ENCODE results near the gene DMWD.
A peak's percentile ranks its signal among the peaks of the same experiment; 100 is the strongest.
"Not testable (repeated sequence)": the region's sequence is repeated elsewhere in the genome, so short reads cannot be mapped to it uniquely, and the experiment has no call there.

Gene DMWD

GRCh38 chr19:45815481-45816216 lies 23.0 kb upstream of the DMWD start:
- no peak for DNase-seq

GRCh38 chr19:45814851-45815480 lies 22.3 kb upstream of the DMWD start, which contains the start of gene RSPH6A:
RSPH6A (minus strand) TSS chr19:45815308; CDS start chr19:45815176, 132 bp downstream.
- no peak for DNase-seq

GRCh38 chr19:45814166-45814780 lies 21.6 kb upstream of the DMWD start:
- no peak for DNase-seq

DNA sequence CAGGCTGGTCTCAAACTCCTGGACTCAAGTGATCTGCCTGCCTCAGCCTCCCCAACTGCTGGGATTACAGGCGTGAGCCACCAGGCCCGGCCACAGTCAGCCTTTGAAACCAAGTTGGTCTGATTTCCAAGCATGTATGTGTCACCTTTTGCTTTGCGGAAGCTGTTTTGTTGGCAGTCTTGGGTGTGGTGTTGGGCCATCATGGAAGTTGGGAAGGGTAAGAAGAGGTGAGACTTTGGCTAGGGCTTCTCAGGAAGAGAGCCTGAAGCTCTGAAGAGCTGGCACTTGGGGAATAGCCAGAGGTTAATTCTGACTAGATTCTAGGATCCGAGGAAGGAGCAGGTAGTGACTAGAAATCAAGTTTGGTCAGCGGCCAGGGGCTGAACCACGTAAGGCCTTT lies 19.7 kb upstream of the DMWD start:
- no peak for DNase-seq

DNA sequence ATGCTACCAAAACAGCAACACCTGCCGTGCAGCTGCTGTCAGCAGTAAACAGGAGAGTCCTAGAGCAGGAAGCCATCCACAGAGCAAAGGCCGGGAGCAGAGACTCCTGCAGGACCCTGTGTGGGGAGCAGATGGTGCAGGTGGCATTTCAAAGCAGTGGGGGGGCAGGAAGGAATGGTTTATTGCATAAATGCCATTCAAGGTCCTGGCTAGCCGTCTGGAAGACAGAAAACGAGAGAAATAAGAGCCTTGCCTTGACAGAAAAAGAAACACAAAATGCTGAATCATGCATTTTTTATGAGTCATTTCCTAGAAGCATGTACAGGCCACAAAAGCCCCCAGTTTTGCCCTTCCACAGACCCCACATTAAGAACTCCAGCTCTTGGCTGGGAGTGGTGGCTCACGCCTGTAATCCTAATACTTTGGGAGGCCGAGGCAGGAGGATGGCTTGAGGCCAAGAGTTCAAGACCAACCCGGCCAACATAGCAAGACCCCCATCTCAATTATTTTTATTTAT lies 17.1 kb upstream of the DMWD start:
- peak; percentile 12 for DNase-seq

GRCh38 chr19:45805719-45806118 lies 13.1 kb upstream of the DMWD start:
- no peak for DNase-seq

DNA sequence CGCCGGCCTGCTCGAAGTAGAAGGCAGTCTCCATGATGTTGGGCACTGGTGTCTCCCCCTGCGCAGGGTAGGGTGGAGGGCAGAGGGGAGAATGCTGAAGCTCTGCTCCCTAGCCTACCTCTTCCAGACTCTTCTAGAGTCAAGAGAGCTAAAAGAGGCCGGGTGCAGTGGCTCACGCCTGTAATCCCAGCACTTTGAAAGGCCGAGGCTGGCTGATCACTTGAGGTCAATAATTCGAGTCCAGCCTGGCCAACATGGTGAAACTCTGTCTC lies 12.2 kb upstream of the DMWD start:
- DNase-seq, result no peak

DNA sequence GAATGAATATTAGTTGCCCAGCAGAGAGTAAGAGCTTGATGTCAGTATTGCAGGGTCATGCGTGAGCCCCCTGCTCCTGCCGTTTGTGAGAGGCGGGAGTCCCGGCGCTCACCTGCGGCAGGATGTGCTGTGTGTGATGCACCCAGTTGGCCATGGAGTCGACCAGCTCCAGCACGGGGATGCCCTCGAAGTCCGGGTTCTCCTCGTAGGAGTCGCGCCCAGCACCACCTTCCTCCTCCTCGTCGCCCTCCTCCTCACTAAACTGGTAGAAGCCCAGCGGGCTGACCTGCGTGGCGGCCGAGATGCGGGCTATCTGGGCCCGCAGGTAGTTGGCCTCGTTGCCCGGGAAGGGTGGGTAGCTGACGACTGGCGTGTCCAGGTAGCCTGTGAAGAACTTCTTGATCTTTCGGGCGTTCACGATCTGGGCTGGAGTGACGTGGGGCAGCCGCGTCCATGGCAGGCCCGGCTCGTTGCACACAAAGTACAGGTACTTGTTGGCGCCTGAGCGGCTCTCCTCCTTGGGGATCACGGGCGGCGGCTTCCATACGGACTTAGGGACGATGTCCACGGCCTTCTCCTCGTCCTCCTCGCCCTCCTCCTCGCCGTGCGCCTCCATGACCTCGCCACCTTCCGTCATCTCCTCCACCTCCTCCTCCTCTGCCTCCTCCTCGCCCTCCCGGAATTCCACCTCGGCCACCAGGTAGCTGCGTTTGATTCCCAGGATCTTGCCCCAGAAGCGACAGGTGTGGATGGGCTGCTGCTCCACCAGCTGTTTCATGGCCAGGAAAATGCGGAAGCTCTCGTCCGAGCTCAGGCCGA lies 11.7 kb upstream of the DMWD start:
- DNase-seq, result no peak

DNA sequence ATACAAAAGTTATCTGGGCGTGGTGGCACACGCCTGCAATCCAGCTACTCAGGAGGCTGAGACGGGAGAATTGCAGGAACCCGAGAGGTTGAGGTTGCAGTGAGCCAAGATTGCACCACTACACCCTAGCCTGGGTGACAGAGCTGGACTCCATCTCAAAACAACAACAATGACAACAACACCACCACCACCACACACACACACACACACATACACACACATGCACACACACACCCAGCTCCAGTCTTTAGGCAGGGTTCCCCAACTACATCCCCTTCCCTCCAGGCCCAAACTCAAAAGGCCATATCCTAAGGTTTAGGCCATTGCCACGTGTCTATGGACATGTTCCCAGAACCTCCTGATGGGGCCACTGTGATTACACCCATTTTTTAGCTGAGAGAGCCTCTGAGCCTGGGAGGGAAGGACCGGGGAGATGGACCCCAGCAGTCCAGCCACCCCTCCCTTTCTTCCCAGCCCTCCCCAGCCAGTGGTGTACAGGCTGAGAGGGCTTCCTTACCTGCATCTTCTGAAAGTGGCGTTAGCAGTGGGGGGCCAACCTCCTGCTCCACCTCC lies 9.0 kb upstream of the DMWD start:
- DNase-seq, result no peak

DNA sequence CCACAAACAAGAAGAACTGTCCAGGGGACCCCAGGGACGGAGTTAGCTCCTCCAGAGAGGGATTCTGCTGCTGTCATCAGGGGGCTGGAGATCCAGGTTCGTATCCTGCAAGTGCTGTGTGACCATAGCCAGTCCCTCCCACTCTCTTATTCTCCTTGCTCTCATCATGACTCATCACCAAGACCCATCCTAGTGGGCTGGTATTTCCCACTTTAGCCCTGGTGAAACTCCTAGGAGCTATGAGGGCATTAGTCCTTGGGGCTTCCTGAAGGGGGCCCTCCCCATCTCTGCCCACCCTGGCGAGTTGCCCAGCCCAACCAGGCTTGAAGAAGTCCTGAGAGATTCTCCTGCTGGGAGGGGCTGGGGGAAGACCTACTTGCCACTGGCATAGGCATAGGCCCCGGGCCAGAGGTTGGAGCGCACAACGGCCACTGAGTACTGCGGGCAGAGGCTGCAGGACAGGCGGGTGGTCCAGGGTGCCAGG lies 7.5 kb upstream of the DMWD start:
- DNase-seq, result no peak

- not testable (repeated sequence) for DNase-seq
Observed at GRCh38 chr19:45799541-45799940, 6.9 kb upstream of the DMWD start.

- peak; percentile 55 for DNase-seq
Observed at GRCh38 chr19:45798995-45799517, 6.4 kb upstream of the DMWD start.

DNA sequence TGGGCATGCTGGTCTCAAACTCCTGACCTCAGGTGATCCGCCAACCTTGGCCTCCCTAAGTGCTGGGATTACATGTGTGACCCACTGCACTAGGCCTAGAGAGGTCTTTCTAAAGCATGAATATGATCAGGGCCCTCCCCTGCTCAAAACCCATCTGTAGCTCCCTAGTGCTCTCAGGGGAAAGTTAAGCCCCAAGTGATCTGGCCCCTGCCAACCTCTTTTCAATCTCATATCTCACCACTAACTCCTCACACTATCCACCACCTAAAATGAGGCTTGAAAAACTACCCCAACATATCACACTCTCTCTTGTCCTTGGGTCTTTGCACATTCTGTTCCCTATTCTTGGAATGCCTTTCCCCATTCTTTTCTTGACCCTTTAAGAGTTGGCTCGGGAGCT lies 2.0 kb upstream of the DMWD start:
- no peak for DNase-seq

DNA sequence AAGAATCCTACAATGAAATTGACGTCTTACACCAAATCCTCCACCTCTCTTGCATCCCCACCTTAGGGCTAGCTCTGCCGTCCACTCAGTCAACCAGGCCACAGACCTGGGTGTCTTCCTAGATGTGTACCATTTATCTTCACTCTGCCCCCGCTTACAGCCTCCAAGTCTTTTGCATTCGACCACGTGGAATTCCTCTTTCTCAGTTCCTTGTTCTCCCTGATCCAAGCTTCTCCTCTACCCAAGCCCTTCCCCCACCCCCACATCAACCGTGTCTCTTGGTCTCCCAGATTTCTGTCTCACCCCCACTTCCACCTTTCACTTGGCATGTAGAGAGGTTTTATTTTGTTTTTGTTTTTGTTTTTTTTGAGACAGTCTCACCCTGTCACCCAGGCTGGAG lies 1.2 kb upstream of the DMWD start:
- no peak for DNase-seq

DNA sequence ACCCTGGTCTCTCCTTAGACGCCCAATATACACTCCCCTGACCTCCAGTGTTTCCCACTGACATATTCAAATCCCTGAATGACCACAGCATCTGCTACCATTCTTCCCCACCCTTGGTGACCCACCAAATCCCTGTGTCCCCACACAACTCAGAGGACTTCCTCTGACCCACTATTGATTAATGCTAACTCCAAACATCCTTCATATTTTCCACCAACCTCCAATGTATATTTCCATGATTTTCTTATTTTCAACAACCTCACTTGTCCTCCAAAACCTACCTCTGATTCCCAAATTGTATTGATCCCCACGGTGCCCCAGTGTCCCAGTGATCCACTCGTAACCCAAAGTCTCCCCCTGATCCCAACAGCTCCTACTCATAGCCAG lies 526 bp upstream of the DMWD start:
- DNase-seq, result no peak

- no peak for DNase-seq
Observed at GRCh38 chr19:45791744-45792469, 738 bp downstream of the DMWD start.

DNA sequence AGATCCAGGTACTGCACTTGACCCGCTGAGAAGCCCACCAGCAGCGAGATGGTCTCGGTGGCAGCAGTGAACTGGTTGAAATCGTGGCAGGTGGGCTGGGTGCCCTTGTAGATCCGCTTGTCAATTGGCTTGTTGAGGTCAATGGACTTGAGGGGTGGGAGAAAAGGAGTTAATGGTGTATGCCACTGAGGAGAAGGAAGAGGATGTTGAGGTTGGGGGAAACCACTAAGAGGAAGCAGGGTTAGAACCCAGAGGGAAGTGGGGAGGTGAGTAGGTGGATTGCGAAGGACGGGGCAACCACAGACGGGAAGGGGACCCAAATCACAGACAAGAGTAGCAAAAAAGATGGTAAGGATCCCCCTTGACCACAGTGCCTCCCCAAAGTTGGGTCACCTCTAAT lies 1.7 kb downstream of the DMWD start:
- no peak for DNase-seq

GRCh38 chr19:45789035-45789786 lies 3.4 kb downstream of the DMWD start:
- DNase-seq, result no peak

- DNase-seq, result no peak
Observed at GRCh38 chr19:45786533-45786894, 6.1 kb downstream of the DMWD start.

DNA sequence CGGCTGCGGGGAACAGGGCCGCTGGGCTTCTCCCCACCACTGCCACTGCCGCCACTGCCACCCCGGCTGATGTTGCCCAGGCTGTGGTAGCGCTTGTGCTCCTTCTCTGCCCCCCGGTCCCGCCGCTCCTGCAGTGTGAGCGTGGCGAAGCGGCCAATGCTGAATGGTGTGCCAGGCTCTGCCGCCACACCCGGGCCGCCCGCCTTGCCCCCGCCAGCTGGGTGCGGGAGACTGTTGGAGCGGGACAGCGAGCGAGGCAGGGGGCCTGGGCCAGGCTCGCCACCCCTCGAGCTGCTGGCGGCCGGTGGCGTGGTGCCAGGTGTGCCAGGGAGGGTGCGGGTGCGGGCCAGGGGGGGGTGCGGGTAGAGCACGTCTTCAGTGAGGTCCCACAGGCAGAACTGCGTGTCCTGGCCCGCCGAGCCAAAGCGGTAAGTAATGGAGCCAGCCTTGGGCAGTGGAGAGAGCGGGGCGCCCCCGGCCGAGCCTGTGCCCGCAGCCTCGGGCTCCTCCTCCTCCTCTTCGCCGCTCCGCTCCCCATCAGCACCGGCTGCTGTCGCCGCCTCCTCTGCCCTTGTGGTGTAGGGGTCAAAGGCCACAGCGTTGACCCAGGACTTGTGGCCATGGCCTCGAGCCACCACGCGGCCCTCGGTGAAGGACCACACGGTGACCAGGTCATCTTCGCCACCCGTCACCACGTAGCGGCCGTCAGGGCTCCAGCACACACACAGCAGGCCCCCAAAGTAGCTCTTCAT lies 6.7 kb downstream of the DMWD start:
- DNase-seq, result no peak

DNA sequence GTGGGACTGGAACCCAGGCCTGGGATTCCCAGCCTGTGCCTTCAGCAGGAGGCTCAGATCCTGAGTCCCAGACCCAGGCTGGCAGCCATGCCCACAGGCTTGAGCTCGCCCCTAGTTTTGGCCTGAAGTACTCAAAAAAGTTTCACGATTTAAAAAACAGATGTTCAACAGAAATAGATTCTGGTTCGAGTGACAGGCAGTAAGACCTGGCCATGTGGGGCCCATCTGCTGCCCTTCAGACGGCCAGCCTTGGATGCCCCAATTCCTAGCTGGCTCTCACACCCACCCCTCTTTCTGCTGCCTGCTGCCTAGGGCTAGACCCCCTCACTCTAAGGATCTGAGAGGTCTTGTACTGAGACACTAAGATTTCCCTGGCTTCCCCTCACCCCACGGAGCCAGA lies 7.5 kb downstream of the DMWD start:
- DNase-seq, result no peak
